GM12873 (cell line): ENCODE data around the gene PERM1.

Source experiments
- TF ChIP-seq, protein P1 (sequence below): IDR thresholded peaks from 2 replicates; pipeline ENCODE4 v1.5.1; 2012; ENCODE audit warnings: low read depth, mild to moderate bottlenecking, moderate library complexity, low read length, control low read depth; ENCODE audit not compliant: insufficient read depth; ENCODE audit errors: missing control alignments

Gene PERM1

DNA sequence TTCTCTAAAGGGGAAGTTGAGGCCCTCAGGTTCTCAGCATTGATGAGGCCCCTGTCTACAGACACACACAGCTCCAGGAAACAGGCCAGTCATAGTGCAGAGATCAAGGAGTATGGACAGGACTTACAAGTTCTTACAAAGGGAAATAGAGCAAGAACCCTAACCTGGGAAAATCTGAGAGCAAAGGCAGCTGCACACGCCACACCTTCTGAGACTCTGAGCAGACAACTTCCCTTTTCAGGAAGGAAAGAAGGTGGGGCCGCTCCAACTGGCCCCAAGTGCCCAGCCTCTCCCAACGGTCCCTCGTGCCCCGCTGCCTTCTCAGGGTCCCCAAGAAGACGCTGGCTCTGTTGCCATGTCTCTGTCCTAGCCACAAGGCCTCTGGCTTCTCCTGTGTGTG lies 26.4 kb downstream of the PERM1 start:
- TF ChIP-seq, protein P1, sequence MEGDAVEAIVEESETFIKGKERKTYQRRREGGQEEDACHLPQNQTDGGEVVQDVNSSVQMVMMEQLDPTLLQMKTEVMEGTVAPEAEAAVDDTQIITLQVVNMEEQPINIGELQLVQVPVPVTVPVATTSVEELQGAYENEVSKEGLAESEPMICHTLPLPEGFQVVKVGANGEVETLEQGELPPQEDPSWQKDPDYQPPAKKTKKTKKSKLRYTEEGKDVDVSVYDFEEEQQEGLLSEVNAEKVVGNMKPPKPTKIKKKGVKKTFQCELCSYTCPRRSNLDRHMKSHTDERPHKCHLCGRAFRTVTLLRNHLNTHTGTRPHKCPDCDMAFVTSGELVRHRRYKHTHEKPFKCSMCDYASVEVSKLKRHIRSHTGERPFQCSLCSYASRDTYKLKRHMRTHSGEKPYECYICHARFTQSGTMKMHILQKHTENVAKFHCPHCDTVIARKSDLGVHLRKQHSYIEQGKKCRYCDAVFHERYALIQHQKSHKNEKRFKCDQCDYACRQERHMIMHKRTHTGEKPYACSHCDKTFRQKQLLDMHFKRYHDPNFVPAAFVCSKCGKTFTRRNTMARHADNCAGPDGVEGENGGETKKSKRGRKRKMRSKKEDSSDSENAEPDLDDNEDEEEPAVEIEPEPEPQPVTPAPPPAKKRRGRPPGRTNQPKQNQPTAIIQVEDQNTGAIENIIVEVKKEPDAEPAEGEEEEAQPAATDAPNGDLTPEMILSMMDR, result no peak

DNA sequence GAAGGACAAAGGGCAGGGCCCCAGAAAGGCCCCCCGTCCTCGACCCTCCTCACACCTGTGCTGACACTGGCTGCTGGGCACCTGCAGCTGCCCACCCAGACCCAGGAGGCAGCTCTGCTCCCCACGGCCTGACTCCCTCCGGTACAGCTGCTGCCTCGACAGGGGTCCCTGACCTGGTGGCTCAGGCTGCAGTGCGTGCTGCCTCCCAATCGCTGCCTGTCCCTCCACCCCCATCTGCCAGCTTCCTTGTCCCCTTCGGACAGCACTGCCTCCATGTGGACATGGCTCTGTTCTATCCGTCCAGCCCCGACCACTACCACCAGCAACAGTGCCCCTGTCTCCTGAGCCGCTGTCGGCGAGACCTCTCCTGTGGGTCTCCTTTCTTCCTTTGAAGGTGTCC lies 27.0 kb downstream of the PERM1 start:
- TF ChIP-seq, protein P1, result no peak

DNA sequence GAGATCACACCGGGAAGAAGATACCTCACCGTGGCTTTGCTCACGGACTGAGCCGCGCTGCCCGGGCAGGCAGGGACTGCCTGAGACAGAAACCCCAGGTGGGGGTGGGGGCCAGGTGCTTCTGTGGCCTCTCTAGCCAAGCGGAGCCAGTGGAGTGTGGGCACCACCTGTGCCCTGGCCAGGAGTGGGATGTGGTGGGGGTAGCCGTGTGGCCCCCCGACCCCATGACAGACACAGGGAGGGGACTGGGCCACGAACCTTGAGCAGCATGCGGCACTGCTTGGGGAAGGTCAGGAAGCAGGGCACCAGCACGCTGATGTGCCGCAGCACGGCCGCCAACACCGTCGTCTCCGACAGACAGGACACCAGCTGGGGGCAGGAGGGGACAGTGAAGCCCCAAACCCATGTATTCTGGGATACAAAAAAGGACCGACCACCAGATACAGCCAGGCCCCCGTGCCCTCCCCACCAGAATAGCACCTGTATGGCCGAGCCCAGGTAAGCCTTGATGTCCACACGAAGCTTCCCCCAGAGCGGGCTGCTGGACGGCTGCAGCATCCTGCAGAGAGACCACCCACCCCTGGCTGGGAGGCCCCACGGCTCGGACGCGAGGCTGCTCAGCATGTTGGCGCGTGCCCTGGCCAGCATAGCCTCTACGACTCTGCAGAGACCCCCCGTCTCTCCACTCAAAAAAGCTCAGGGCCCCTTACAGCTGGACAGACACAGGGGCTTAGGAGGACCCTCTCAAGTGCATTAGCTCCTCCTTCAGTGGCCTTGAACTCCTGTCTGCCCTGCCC lies 28.2 kb downstream of the PERM1 start:
- TF ChIP-seq, protein P1, result no peak

DNA sequence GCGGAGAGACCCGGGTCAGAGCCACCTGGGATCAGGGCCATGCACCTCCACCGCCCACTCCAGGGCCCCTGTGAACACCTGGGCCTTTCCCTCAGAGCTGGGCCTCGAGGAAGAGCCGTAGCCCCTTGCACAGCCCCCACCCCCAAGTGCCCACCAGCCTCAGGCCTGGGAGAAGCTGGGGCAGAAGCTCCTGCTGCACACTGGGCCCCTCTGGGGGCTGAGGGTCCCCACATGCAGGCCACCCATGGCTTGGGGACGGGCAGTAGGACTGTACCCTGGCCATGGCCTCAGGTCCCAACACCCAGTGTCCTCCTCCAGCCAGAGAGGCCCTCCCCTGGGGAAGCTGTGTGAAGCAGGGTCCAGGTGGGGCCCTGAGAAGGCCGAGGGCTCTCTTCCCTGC lies 29.3 kb downstream of the PERM1 start:
- TF ChIP-seq, protein P1, result no peak

DNA sequence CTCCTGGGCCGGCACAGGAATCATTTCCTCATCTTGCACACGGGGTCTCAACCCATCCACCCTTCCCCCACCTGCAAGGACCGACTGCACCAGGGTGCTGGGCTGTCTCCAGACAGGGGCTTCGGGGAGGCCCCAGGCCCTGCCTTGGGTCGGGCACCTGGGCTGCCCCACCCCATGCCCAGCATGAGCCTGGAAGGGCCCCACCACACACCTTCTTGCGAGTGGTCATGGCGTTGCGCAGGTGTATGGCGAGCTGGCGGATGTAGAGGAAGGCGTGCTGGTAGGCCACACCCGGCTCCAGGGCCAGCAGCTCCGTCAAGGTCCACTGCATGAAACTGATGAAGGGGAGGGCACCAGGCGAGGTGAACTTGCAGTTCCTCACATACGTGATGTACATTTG lies 29.7 kb downstream of the PERM1 start:
- TF ChIP-seq, protein P1, result no peak

DNA sequence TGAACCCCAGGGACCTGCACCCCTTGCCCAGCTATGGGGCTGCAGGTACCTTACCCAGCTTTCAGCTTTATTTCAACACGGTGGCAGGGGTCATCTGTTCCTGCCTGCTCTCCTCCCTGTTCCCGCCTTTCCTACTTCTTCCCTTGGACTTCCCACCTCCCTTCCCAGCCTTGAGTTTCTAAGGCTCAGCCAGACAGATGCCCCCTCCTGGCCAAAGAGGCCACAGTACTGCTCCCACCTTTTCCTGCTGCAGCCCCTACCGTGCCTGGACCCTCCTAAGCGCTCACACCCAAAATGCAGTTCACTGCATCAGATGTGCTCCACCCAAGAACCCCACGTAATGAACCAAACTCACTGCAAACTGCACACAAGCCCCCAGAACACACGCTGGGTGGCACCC lies 30.5 kb downstream of the PERM1 start:
- TF ChIP-seq, protein P1, result peak; percentile 12

DNA sequence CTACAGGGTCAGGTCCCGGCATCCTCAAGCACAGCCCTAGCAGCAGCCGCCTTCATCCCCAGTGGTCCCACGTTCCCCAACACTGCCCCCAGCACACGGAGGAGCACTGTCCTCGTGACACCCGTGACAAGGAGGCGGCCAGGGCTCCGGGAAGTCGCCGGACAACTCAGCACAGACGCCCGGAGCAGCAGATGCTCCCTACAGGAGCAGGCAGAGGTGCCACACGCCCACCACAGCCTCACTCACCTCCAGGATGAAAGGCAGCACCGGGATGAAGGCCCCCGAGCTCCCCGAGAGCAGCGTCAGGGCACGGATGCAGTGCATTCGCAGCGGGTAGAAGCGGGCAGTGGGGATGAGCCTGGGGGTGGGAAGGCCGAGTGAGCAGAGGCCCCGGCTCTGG lies 31.0 kb downstream of the PERM1 start:
- TF ChIP-seq, protein P1, result no peak

DNA sequence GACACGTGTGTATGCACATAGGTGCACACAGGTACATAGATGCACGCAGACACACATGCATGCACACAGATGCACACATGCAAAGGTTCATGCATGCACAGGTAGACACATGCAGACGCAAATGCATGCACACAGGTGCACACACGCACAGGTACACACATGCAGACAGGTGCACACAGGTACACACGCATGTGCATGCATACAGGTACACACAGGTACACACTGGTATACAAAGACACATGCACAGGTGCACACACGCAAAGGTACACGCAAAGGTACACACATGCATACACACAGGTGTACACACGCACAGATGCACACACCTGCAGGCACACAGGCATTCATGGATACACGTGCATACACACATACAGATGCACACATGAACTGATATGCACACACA lies 31.6 kb downstream of the PERM1 start:
- TF ChIP-seq, protein P1, result no peak
